Uterus (tissue), 4 donors: ENCODE measurements around the gene RNF32. TPM values are rescaled to one million over a fixed set of nuclear protein-coding genes. Genes with fewer than 3 reads are reported as not detected.
"Not testable (repeated sequence)": the region's sequence is repeated elsewhere in the genome, so short reads cannot be mapped to it uniquely, and the experiment has no call there.

ENCODE experiments used
- DNase-seq, 2 donors: peaks; one replicate each; pipeline ENCODE4 v3.0.0-alpha.2; 2019 to 2020
- H3K27ac ChIP-seq, 2 donors: fragments of 200-600 bp; sonication (generic); 1 replicate in 1 of 2; 2 replicates in 1 of 2; pipeline ENCODE4 v1.5.1; 2016 to 2018
- H3K27me3 ChIP-seq, 2 donors: fragments of 200-600 bp; sonication (generic); one replicate each; pipeline ENCODE4 v1.5.1; 2018 to 2019; ENCODE audit warnings: control low read depth in 1 of 2
- H3K36me3 ChIP-seq, 2 donors: fragments of 200-600 bp; sonication (generic); one replicate each; pipeline ENCODE4 v1.5.1; 2019; ENCODE audit warnings: control low read depth in 1 of 2
- H3K4me1 ChIP-seq, 2 donors: fragments of 200-600 bp; sonication (generic); one replicate each; pipeline ENCODE4 v1.5.1; 2018 to 2019; ENCODE audit warnings: control low read depth in 1 of 2
- H3K4me3 ChIP-seq, 2 donors: fragments of 200-600 bp; sonication (generic); 1 replicate in 1 of 2; 2 replicates in 1 of 2; pipeline ENCODE4 v1.5.1; 2018 to 2019; ENCODE audit warnings: mild to moderate bottlenecking in 1 of 2
- H3K9me3 ChIP-seq, 2 donors: fragments of 200-600 bp; sonication (generic); one replicate each; pipeline ENCODE4 v1.5.1; 2019; ENCODE audit warnings: control low read depth in 1 of 2
- CTCF ChIP-seq, 4 experiments: fragments of 200-600 bp in 2 of 4; fragments of 450-650 bp in 2 of 4; sonication (generic) in 2 of 4; IDR thresholded peaks; one replicate each; pipeline ENCODE4 v1.5.1; 2016 to 2019; ENCODE audit warnings: antibody characterized with exemption in 4 of 4, mild to moderate bottlenecking in 2 of 4, moderate library complexity in 1 of 4
- POLR2A ChIP-seq, 2 donors: fragments of 450-650 bp; IDR thresholded peaks; one replicate each; pipeline ENCODE4 v1.6.1; 2016; ENCODE audit warnings: antibody characterized with exemption in 2 of 2, mild to moderate bottlenecking in 1 of 2, moderate library complexity in 1 of 2
- intact Hi-C: fragments of 100-400 bp; cut with DNase I; formaldehyde crosslinking; loops from one replicate; pipeline ENCODE4 v1.15.1; 2023; ENCODE audit warnings: low total_unique reads
- total RNA-seq, 4 donors: library from RNA; depleted of rRNA in 3 of 4; stranded (reverse); fragments of >200 nt in 3 of 4; gene quantifications; one replicate each; pipeline versions ENCODE4 v1.1.0 to v1.2.4, GENCODE V29; 2014 to 2023
- donor health status: DM: yes; HTN: yes; CAD: no.

Gene RNF32
- total RNA-seq, 4 donors from 2014 or later = 0.41 to 0.58 TPM; not detected in 2

DNA sequence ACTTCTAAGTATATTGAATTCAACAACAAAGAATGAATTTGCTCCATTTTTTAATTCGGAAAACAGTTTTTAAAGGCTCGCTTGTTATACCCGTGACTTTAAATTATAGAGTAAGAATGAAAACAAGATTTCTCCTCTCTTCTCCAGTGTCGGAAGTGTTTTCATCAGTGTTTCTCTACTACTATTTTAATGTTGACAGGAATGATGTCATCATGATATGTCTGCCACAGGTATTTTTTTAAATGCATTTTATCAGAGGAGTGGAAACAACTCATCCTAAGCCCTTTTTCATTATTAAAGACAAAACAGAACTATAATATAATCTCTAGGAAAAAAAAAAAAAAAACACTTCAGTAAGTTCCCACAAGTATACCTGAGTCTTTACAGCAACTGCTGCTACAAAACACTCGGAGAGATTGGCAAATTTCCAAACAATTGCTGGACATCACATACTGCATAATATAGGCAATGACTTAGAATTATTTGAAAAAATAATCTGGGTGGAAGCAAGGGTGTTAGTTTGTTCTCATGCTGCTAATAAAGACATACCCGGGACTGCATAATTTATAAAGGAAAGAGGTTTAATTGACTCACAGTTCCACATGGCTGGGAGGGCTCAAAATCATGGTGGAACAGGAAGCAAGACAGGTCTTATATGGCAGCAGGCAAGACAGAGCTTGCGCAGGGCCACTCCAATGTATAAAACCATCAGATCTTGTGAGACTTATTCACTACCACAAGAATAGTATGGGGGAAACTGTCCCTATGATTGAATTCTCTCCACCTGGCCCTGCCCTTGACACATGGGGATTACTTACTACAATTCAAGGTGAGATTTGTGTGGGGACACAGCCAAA, 4.8 kb upstream of the RNF32 start:
- no peak for DNase-seq
- Histone ChIP-seq H3K36me3 (no peaks in the 10 kb centered on the region), H3K4me1 (no peaks in the 10 kb centered on the region), H3K4me3 (no peak overlapping the region), H3K27ac (no peak overlapping the region), H3K9me3 (no peaks in the 10 kb centered on the region), H3K27me3 (no peaks in the 10 kb centered on the region)
- TF ChIP-seq CTCF (IDR thresholded peaks at IDR 0.05) (no peak), POLR2A (IDR thresholded peaks at IDR 0.05) (no peak)
- intact Hi-C loops = no loop called here

- H3K27me3 ChIP-seq, H3K4me3 ChIP-seq, H3K4me1 ChIP-seq, H3K9me3 ChIP-seq, H3K27ac ChIP-seq, intact Hi-C loops, DNase-seq, H3K36me3 ChIP-seq: not testable (repeated sequence)
Observed at GRCh38 chr7:156637093-156637492, 3.5 kb upstream of the RNF32 start.

DNA sequence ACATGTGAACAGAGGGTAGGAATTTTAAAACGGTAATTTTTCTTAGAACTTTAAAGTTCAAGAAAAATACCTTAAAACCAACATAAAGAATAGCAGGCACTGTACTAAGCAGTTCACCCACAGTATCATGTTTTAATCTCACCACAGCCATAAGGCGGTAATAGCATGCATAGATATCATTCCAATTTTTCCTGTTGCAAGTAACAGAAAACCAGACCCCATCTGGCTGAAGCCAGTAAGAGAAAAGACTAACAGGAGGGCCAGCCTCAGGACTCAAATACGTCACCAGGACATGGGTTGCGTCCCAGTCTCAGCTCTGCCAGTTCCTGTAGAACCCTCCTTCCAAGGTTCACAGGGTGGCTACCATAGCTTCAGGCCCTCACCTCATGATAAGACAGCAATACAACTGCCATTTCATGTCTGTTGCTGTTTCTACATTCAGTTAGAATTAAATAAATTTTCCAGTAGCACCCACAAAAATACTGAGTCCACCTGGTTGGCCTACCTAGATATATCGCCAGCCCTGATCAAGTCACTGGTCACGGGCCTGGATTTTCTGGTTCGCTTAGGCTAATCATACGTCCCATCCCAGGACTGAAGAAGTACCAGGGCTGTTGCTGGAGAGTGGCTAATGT, 2.0 kb upstream of the RNF32 start:
- intact Hi-C loops = no loop called here
- H3K36me3 ChIP-seq = no peaks in the 10 kb centered on the region
- no peak overlapping the region for H3K4me3 ChIP-seq
- no peak for DNase-seq
- H3K27me3 ChIP-seq = no peaks in the 10 kb centered on the region
- no peaks in the 10 kb centered on the region for H3K9me3 ChIP-seq
- TF ChIP-seq POLR2A (IDR thresholded peaks at IDR 0.05) (no peak), CTCF (IDR thresholded peaks at IDR 0.05) (no peak)
- H3K4me1 ChIP-seq = no peaks in the 10 kb centered on the region
- no peak overlapping the region for H3K27ac ChIP-seq

- Histone ChIP-seq H3K27me3 (no peaks in the 10 kb centered on the region), H3K9me3 (no peaks in the 10 kb centered on the region), H3K27ac (peak overlapping the region in 1 of 2 donors; percentile 30), H3K36me3 (no peaks in the 10 kb centered on the region), H3K4me3 (peak overlapping the region; percentile 53 to 73), H3K4me1 (no peaks in the 10 kb centered on the region)
- no peak for DNase-seq
- intact Hi-C loops = no loop called here
- TF ChIP-seq CTCF (IDR thresholded peaks at IDR 0.05) = no peak
- no peak for TF ChIP-seq POLR2A (IDR thresholded peaks at IDR 0.05)
Observed at GRCh38 chr7:156639426-156640256, 933 bp upstream of the RNF32 start.

GRCh38 chr7:156640949-156641485, 443 bp downstream of the RNF32 start:
- Histone ChIP-seq H3K27ac (peak overlapping the region in 1 of 2 donors; percentile 57), H3K27me3 (no peaks in the 10 kb centered on the region), H3K4me1 (no peaks in the 10 kb centered on the region), H3K4me3 (peak overlapping the region; percentile 53 to 73), H3K9me3 (no peaks in the 10 kb centered on the region), H3K36me3 (no peaks in the 10 kb centered on the region)
- peak in 1 of 2 donors; percentile 18 for DNase-seq
- TF ChIP-seq CTCF (IDR thresholded peaks at IDR 0.05) (no peak), POLR2A (IDR thresholded peaks at IDR 0.05) (no peak)
- intact Hi-C loops = no loop called here
